GM12801 (cell line): ENCODE results near the gene CATSPER3.

Experiments
- CTCF ChIP-seq: IDR thresholded peaks from one replicate; pipeline ENCODE4 v1.5.1; 2011; ENCODE audit warnings: control low read depth; ENCODE audit not compliant: insufficient read length; ENCODE audit errors: extremely low read depth

CATSPER3 gene

DNA sequence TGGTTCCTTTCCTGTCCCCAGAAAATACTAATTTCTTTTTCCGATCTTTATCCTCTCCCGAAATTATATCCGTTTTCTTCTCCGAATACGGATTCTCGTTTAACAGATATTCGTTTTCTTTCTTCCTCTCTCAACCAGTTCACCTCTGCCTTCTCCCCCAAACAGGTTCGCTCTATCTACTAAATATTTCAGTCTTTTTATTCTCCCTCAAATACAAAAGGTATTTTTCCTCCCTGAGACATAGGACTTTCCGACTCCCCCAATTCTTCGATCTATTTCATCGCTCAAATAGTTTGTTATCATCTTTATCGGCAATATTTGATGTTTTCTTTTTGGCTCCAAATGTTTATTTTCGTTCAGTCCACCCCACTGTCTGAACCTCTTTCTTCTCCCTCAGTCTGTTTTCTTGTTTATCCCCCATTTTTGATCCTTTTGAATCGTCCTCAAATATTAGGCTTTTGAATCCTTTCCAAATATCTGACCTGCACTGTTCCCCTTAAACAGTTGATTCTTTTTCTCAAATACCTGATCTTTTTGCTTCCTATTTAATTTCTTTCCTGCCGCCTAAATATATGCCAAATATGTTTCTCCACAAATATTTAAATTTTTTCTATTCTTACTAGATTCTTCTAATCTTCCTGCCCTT lies 61.9 kb downstream of the CATSPER3 start:
- TF ChIP-seq CTCF: no peak

GRCh38 chr5:135030123-135030955 lies 62.6 kb downstream of the CATSPER3 start:
- TF ChIP-seq CTCF: no peak

- TF ChIP-seq CTCF: no peak
Measured at GRCh38 chr5:135030956-135031812, 63.5 kb downstream of the CATSPER3 start.

- TF ChIP-seq CTCF: no peak
Measured at GRCh38 chr5:135031813-135032694, 64.3 kb downstream of the CATSPER3 start.

DNA sequence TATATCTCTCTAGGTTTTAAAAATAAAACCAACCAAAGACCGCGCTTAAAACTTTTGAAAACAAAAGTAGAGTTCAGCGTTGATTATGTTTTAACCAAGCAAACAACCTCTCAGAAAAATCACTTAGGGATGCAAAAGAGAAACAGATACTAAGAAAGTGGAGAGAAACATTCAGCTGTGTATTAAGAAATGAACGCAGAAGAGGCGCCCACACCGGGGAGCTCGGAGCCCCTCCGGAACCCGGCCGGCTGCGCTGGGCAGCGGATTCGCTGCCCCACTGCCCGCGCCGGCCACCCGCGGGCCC lies 64.9 kb downstream of the CATSPER3 start:
- TF ChIP-seq CTCF: no peak

DNA sequence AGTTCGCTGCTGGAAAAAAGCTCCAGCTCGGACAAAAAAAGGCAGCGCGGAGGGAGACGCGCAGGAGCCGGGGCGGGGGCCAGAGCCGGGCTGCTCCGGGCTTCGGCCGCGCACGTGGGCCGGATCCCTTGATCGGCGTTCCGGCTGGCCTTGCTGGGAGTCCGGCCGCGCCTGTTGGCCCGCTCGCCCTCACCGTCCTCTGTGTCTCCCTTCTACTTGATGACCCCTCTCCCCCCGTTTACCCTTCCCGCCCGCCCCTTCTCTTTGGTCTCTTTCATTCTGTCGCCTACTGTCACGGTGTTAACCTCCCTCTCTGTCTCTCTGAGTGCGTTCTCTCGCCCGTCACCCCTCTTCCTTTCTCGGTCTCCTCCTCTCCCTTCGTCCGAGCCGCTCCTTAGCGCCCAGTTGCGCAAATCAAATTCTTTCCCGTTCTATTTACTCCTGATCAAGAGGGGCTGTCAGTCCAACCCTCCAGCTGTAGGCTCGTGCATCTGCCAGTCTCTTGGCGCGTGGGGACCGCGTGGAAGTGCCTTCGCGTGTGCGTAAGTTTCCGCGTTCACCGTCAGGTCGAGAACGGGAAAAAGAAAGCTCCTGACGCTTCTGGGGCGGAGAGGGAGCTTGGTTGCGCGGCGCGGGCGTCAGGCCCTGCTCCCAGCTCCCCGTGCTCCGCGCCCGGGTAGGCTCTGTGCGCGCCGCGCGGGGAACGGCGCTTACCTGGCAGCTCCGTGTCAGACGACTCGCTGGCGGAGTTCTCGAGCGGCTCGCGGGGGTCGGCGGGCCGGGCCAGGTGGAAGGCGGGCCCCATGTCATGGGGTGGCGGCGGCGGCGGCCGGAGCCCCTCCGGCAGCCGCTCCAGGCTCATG lies 65.5 kb downstream of the CATSPER3 start:
- no peak for TF ChIP-seq CTCF
